A673 (cell line): ENCODE results near the gene NKX2-4. TPM values are rescaled to one million over a fixed set of nuclear protein-coding genes. Genes with fewer than 3 reads are reported as not detected.
"Not testable (repeated sequence)": the region's sequence is repeated elsewhere in the genome, so short reads cannot be mapped to it uniquely, and the experiment has no call there.

Source experiments
- BruUV-seq: library from RNA; stranded (reverse); fragments of 400-500 nt; replicated peaks from 2 replicates; lab custom pipeline; 2021; lab: Mats Ljungman, UMichigan
- CTCF ChIA-PET: fragments of 300-600 bp; sonication (Branson Sonifier 250); formaldehyde crosslinking; loops from one replicate; lab custom pipeline; 2022; ENCODE audit warnings: antibody characterized with exemption; lab: Charles Lee
- POLR2A ChIA-PET: fragments of 300-600 bp; sonication (Branson Sonifier 250); formaldehyde crosslinking; loops from one replicate; lab custom pipeline; 2022; ENCODE audit warnings: antibody characterized with exemption; ENCODE audit not compliant: low non-redundant PET; lab: Charles Lee
- DNase-seq: peaks from one replicate; pipeline ENCODE4 v3.0.0-alpha.2; 2015; ENCODE audit warnings: low spot score
- H3K27ac ChIP-seq: fragments of 200-600 bp; sonication (generic); 2 replicates; pipeline ENCODE4 v1.5.1; 2016; ENCODE audit warnings: mixed run types, low read depth, mild to moderate bottlenecking, mixed read lengths, antibody characterized with exemption, low read length; ENCODE audit not compliant: poor library complexity, severe bottlenecking
- H3K27me3 ChIP-seq: fragments of 200-600 bp; sonication (generic); replicated peaks from 2 replicates; pipeline ENCODE4 v1.6.1; 2017; ENCODE audit warnings: mixed run types, low read depth, mild to moderate bottlenecking, mixed read lengths, antibody characterized with exemption, low read length; ENCODE audit not compliant: insufficient read depth, poor library complexity
- H3K36me3 ChIP-seq: fragments of 200-600 bp; sonication (generic); 2 replicates; pipeline ENCODE4 v1.6.1; 2016; ENCODE audit warnings: mixed run types, mild to moderate bottlenecking, mixed read lengths, antibody characterized with exemption, low read length; ENCODE audit not compliant: insufficient read depth, poor library complexity, severe bottlenecking
- H3K4me1 ChIP-seq: fragments of 200-600 bp; sonication (generic); 2 replicates; pipeline ENCODE4 v1.6.1; 2017; ENCODE audit warnings: mixed run types, mild to moderate bottlenecking, mixed read lengths, antibody characterized with exemption, low read length; ENCODE audit not compliant: insufficient read depth, poor library complexity, severe bottlenecking
- H3K4me3 ChIP-seq: fragments of 200-600 bp; sonication (generic); 2 replicates; pipeline ENCODE4 v1.5.1; 2016; ENCODE audit warnings: low read depth, mixed run types, mild to moderate bottlenecking, mixed read lengths, low read length; ENCODE audit not compliant: poor library complexity, severe bottlenecking
- H3K9me3 ChIP-seq: fragments of 200-600 bp; sonication (generic); 2 replicates; pipeline ENCODE4 v1.6.1; 2016; ENCODE audit warnings: mixed run types, low read depth, mild to moderate bottlenecking, mixed read lengths, antibody characterized with exemption, low read length; ENCODE audit not compliant: poor library complexity, severe bottlenecking
- CTCF ChIP-seq: fragments of 300-800, 200-600 bp; sonication (generic); conservative IDR thresholded peaks from 2 replicates; pipeline ENCODE4 v1.5.1; 2017; ENCODE audit warnings: low read depth, mild to moderate bottlenecking, antibody characterized with exemption, low read length, moderate library complexity, mixed read lengths
- EZH2 ChIP-seq: fragments of 200-600 bp; sonication (generic); IDR thresholded peaks from 2 replicates; pipeline ENCODE4 v1.6.1; 2017; ENCODE audit warnings: borderline replicate concordance, low read depth, mild to moderate bottlenecking, mixed read lengths, antibody characterized with exemption, low read length; ENCODE audit not compliant: poor library complexity, severe bottlenecking
- intact Hi-C: fragments of 100-400 bp; cut with micrococcal nuclease; formaldehyde crosslinking; loops from one replicate; pipeline ENCODE4 v1.10.0; 2022; ENCODE audit not compliant: unreplicated experiment
- total RNA-seq: library from RNA; stranded (reverse); gene quantifications from 2 replicates; pipeline ENCODE4 v1.2.3, GENCODE V29; 2021

NKX2-4 gene
- total RNA-seq, 1 experiment from 2014 or later = 0.13 TPM

GRCh38 chr20:21430020-21430419 is 32.7 kb upstream of the NKX2-4 start:
- Histone ChIP-seq H3K27ac (no peak overlapping the region), H3K27me3 (no peaks in the 10 kb centered on the region), H3K4me3 (no peak overlapping the region), H3K36me3 (no peaks in the 10 kb centered on the region), H3K9me3 (peaks cover 9% of the 10 kb centered on the region), H3K4me1 (no peaks in the 10 kb centered on the region)
- TF ChIP-seq CTCF = no peak
- TF ChIP-seq EZH2 = no peak
- intact Hi-C loops = no loop called here
- ChIA-PET POLR2A (no interaction called here), CTCF (no interaction called here)
- no TSS peak for BruUV-seq
- DNase-seq = no peak

GRCh38 chr20:21424846-21425245 is 27.5 kb upstream of the NKX2-4 start:
- CTCF ChIA-PET = no interaction called here

GRCh38 chr20:21423712-21424111 is 26.4 kb upstream of the NKX2-4 start:
- H3K27me3 ChIP-seq, CTCF ChIA-PET, DNase-seq, intact Hi-C loops, H3K27ac ChIP-seq, H3K4me1 ChIP-seq, H3K36me3 ChIP-seq, BruUV-seq, POLR2A ChIA-PET, H3K4me3 ChIP-seq: not testable (repeated sequence)
- H3K9me3 ChIP-seq = peaks cover 15% of the 10 kb centered on the region

More at GRCh38 chr20:21424846-21425245, 27.5 kb upstream of the NKX2-4 start:
- no TSS peak for BruUV-seq
- intact Hi-C loops = no loop called here
- no peak for TF ChIP-seq CTCF
- TF ChIP-seq EZH2 = no peak
- no peaks in the 10 kb centered on the region for H3K27me3 ChIP-seq
- H3K27ac ChIP-seq = no peak overlapping the region
- peaks cover 15% of the 10 kb centered on the region for H3K9me3 ChIP-seq
- no peak for DNase-seq
- H3K4me1 ChIP-seq = no peaks in the 10 kb centered on the region
- POLR2A ChIA-PET = no interaction called here
- no peak overlapping the region for H3K4me3 ChIP-seq
- H3K36me3 ChIP-seq = no peaks in the 10 kb centered on the region

- H3K27me3 ChIP-seq = no peaks in the 10 kb centered on the region
- no peak overlapping the region for H3K27ac ChIP-seq
- H3K4me1 ChIP-seq = no peaks in the 10 kb centered on the region
- intact Hi-C loops = no loop called here
- no peak for TF ChIP-seq EZH2
- TF ChIP-seq CTCF = no peak
- H3K4me3 ChIP-seq = no peak overlapping the region
- BruUV-seq = no TSS peak
- CTCF ChIA-PET = no interaction called here
- H3K36me3 ChIP-seq = no peaks in the 10 kb centered on the region
- POLR2A ChIA-PET = interaction anchor here (0.5 kb wide), 1 partner anchor 1031 kb away, joined by 3 read pairs; no protein-coding TSS in a partner anchor
- H3K9me3 ChIP-seq = peaks cover 15% of the 10 kb centered on the region
- DNase-seq = no peak
Measured at GRCh38 chr20:21421601-21422236, 24.4 kb upstream of the NKX2-4 start.

- DNase-seq, H3K27ac ChIP-seq, BruUV-seq, H3K4me3 ChIP-seq, H3K9me3 ChIP-seq, intact Hi-C loops, H3K36me3 ChIP-seq, H3K27me3 ChIP-seq, H3K4me1 ChIP-seq, CTCF ChIA-PET, POLR2A ChIA-PET: not testable (repeated sequence)
Measured at GRCh38 chr20:21419147-21419546, 21.8 kb upstream of the NKX2-4 start.
